HG03571 (cell line): Measurements from ENCODE around the gene ADAMTS17.

Experiments
- ATAC-seq: cut with Tn5 transposase; IDR thresholded peaks from one replicate; pipeline ENCODE4 v1.9.1; 2021; ENCODE audit not compliant: unreplicated experiment

The ADAMTS17 gene

GRCh38 chr15:100034191-100034590 lies 307.6 kb downstream of the ADAMTS17 start:
- no peak for ATAC-seq

- ATAC-seq: no peak
Measured at GRCh38 chr15:100033140-100033857, 308.5 kb downstream of the ADAMTS17 start.

GRCh38 chr15:100032358-100033085 lies 309.3 kb downstream of the ADAMTS17 start:
- ATAC-seq: no peak

- no peak for ATAC-seq
Measured at GRCh38 chr15:100031665-100032357, 310.0 kb downstream of the ADAMTS17 start.

- no peak for ATAC-seq
Measured at GRCh38 chr15:100030586-100031229, 311.1 kb downstream of the ADAMTS17 start.

- no peak for ATAC-seq
Measured at GRCh38 chr15:100029868-100030479, 311.8 kb downstream of the ADAMTS17 start.

GRCh38 chr15:100029045-100029444 lies 312.7 kb downstream of the ADAMTS17 start:
- no peak for ATAC-seq

- no peak for ATAC-seq
Measured at GRCh38 chr15:100026041-100026440, 315.7 kb downstream of the ADAMTS17 start.

- no peak for ATAC-seq
Measured at GRCh38 chr15:100022806-100023205, 319.0 kb downstream of the ADAMTS17 start.

- ATAC-seq: no peak
Measured at GRCh38 chr15:100022391-100022790, 319.4 kb downstream of the ADAMTS17 start.

- no peak for ATAC-seq
Measured at GRCh38 chr15:100021653-100022052, 320.1 kb downstream of the ADAMTS17 start.

- no peak for ATAC-seq
Measured at GRCh38 chr15:100020614-100021013, 321.2 kb downstream of the ADAMTS17 start.

- no peak for ATAC-seq
Measured at GRCh38 chr15:100020189-100020588, 321.6 kb downstream of the ADAMTS17 start.

GRCh38 chr15:100019601-100020000 lies 322.2 kb downstream of the ADAMTS17 start:
- ATAC-seq: no peak

GRCh38 chr15:100018191-100018590 lies 323.6 kb downstream of the ADAMTS17 start:
- no peak for ATAC-seq

GRCh38 chr15:100017140-100017539 lies 324.6 kb downstream of the ADAMTS17 start:
- no peak for ATAC-seq

GRCh38 chr15:100016632-100017031 lies 325.1 kb downstream of the ADAMTS17 start:
- ATAC-seq: no peak

- ATAC-seq: no peak
Measured at GRCh38 chr15:100011235-100011634, 330.5 kb downstream of the ADAMTS17 start.

- ATAC-seq: no peak
Measured at GRCh38 chr15:100009372-100009771, 332.4 kb downstream of the ADAMTS17 start.

- ATAC-seq: no peak
Measured at GRCh38 chr15:100008258-100008657, 333.5 kb downstream of the ADAMTS17 start.

- no peak for ATAC-seq
Measured at GRCh38 chr15:100007609-100008008, 334.2 kb downstream of the ADAMTS17 start.
